ACC112 (cell line): ENCODE data around the gene YTHDC2.
"Not testable (repeated sequence)": the region's sequence is repeated elsewhere in the genome, so short reads cannot be mapped to it uniquely, and the experiment has no call there.

Source experiments
- H2AFZ ChIP-seq: fragments of 200-600 bp; sonication (generic); one replicate; pipeline ENCODE4 v1.6.0; 2017; ENCODE audit warnings: antibody characterized with exemption, low read length; ENCODE audit not compliant: unreplicated experiment
- H3K27ac ChIP-seq: fragments of 200-600 bp; sonication (generic); 2 replicates; pipeline ENCODE4 v1.5.1; 2014; ENCODE audit warnings: low read depth, mild to moderate bottlenecking, antibody characterized with exemption, low read length, moderate library complexity
- H3K27me3 ChIP-seq: fragments of 200-600 bp; sonication (generic); 2 replicates; pipeline ENCODE4 v1.6.1; 2014; ENCODE audit warnings: mild to moderate bottlenecking, antibody characterized with exemption, low read length, moderate library complexity, mixed read lengths; ENCODE audit not compliant: insufficient read depth
- H3K36me3 ChIP-seq: fragments of 200-600 bp; sonication (generic); 2 replicates; pipeline ENCODE4 v1.6.1; 2016; ENCODE audit warnings: mild to moderate bottlenecking, antibody characterized with exemption, low read length, moderate library complexity, mixed read lengths; ENCODE audit not compliant: insufficient read depth
- H3K4me1 ChIP-seq: fragments of 200-600 bp; sonication (generic); one replicate; pipeline ENCODE4 v1.6.1; 2016; ENCODE audit warnings: low read length, mixed read lengths; ENCODE audit not compliant: insufficient read depth, unreplicated experiment, control insufficient read depth
- H3K4me3 ChIP-seq: fragments of 200-600 bp; sonication (generic); 2 replicates; pipeline ENCODE4 v1.5.1; 2014; ENCODE audit warnings: mild to moderate bottlenecking, low read depth, low read length
- H3K79me2 ChIP-seq: fragments of 200-600 bp; sonication (generic); one replicate; pipeline ENCODE4 v1.6.0; 2016; ENCODE audit warnings: low read length; ENCODE audit not compliant: control insufficient read depth, unreplicated experiment, insufficient read depth

The YTHDC2 gene

GRCh38 chr5:113600255-113600905 is 86.9 kb downstream of the YTHDC2 start:
- Histone ChIP-seq H3K27ac (no peak overlapping the region), H3K4me1 (no peaks in the 10 kb centered on the region), H3K36me3 (no peaks in the 10 kb centered on the region), H3K27me3 (no peaks in the 10 kb centered on the region), H2AFZ (no peak overlapping the region), H3K79me2 (no peaks in the 10 kb centered on the region), H3K4me3 (no peak overlapping the region)

GRCh38 chr5:113601423-113601822 is 87.9 kb downstream of the YTHDC2 start:
- no peaks in the 10 kb centered on the region for H3K27me3 ChIP-seq
- no peak overlapping the region for H3K27ac ChIP-seq
- no peaks in the 10 kb centered on the region for H3K4me1 ChIP-seq
- no peak overlapping the region for H2AFZ ChIP-seq
- H3K36me3 ChIP-seq = no peaks in the 10 kb centered on the region
- H3K4me3 ChIP-seq = no peak overlapping the region
- no peaks in the 10 kb centered on the region for H3K79me2 ChIP-seq

DNA sequence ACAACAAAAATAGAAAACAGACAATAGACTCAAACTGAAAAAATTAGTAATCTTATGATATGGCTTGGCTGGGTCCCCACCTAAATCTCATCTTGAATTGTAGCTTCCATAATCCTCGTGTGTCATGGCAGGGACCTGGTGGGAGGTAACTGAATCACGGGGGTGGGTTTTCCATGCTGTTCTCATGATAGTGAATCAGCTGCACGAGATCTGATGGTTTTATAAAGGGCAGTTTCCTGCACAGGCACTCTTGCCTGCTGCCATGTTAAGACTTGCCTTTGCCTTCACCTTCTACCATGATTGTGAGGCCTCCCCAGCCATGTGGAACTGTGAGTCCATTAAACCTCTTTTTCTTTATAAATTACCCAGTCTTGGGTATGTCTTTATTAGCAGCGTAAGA is 89.8 kb downstream of the YTHDC2 start:
- H3K27ac ChIP-seq, H3K79me2 ChIP-seq, H2AFZ ChIP-seq, H3K4me1 ChIP-seq, H3K36me3 ChIP-seq, H3K27me3 ChIP-seq, H3K4me3 ChIP-seq: not testable (repeated sequence)

DNA sequence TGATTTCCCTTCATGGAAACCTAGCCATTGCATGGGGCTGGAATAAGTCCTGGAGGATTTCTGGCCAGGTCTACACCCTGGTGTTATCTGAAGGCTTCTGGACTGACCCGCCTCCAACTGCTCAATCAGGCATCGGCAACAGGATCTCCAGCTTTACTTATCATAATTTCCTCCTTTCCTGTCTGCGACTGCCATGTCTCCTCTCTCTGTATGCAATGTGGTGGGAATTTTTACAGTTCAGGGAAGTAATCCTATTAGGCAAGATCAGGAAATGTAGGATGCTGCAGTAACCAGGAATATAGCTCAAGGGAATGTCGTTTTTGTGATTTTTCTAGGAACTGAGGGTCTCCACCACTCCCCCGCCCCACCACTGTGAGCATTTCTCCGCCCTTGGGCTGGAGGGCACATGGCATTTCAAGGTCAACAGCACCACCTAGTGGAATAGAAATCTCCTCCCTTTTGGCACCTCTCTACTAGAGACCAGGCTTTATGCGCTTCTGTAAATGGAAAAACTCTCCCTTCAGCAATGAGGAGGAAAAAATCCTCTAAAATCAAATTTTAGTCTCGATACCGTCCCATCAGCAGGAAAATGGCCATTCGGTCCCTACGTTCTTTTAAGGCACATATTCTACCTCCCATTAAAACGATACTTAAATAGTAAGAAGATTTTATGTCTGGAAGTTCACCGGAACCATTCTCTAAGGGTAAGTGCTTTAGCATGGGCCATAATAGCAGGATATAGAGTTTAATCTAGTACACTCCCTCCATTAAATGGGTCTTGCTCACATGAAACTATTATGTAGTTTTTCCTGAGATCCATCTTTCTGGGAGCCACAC is 93.0 kb downstream of the YTHDC2 start:
- peak overlapping the region; percentile 36 for H2AFZ ChIP-seq
- peak overlapping the region; percentile 35 for H3K4me3 ChIP-seq
- no peaks in the 10 kb centered on the region for H3K79me2 ChIP-seq
- no peaks in the 10 kb centered on the region for H3K36me3 ChIP-seq
- no peak overlapping the region for H3K27ac ChIP-seq
- no peaks in the 10 kb centered on the region for H3K27me3 ChIP-seq
- peaks cover 10% of the 10 kb centered on the region for H3K4me1 ChIP-seq

DNA sequence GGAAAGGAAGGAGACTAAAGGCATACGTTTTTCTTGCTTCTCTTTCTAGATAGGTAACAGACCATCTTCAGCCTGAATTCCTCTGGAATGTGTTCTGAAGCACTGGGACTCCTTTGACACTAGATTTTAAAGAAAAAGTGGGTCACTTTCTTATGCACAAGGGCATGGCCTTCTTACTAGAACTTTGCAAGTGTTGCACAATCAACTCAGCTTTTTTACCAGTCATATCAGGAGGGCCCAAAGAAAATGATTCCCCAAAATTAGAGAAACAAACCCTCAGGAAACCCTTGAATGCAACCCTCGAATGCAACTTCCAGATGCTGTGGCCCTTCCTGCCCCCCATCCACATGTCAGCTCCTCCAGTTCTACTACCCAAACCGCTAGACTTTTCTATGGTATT is 93.9 kb downstream of the YTHDC2 start:
- no peak overlapping the region for H3K4me3 ChIP-seq
- no peaks in the 10 kb centered on the region for H3K79me2 ChIP-seq
- peaks cover 10% of the 10 kb centered on the region for H3K4me1 ChIP-seq
- no peaks in the 10 kb centered on the region for H3K36me3 ChIP-seq
- H3K27ac ChIP-seq = no peak overlapping the region
- no peaks in the 10 kb centered on the region for H3K27me3 ChIP-seq
- H2AFZ ChIP-seq = no peak overlapping the region

DNA sequence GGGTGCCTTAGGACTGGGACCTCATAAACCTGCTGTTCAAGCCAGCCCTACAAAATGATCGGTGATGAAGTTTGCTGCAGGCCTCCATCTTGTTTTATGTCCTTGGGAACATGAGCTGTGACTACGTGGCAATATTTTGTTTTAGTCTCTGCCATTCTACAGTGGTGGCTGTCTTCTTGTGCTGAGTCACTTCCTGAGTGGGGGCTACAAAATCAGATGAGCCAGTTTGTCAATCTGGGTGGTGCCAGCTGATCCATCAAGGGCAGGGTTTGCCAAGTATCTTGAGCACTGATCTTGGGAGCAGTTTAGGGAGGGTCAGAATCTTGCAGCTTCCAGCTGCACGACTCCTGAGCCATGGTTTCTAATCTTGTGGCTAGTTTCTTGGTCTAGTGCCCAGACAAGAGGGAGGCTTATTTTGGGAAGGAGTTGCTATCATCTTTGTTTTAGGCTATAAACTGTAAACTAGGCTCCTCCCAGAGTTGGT is 94.7 kb downstream of the YTHDC2 start:
- Histone ChIP-seq H3K79me2 (no peaks in the 10 kb centered on the region), H3K4me1 (peaks cover 10% of the 10 kb centered on the region), H3K27me3 (no peaks in the 10 kb centered on the region), H2AFZ (peak overlapping the region; percentile 76), H3K36me3 (no peaks in the 10 kb centered on the region), H3K27ac (no peak overlapping the region), H3K4me3 (no peak overlapping the region)

- no peak overlapping the region for H2AFZ ChIP-seq
- H3K36me3 ChIP-seq = no peaks in the 10 kb centered on the region
- no peaks in the 10 kb centered on the region for H3K27me3 ChIP-seq
- H3K27ac ChIP-seq = no peak overlapping the region
- H3K4me3 ChIP-seq = no peak overlapping the region
- H3K4me1 ChIP-seq = peaks cover 14% of the 10 kb centered on the region
- H3K79me2 ChIP-seq = no peaks in the 10 kb centered on the region
Measured at GRCh38 chr5:113612060-113612496, 98.6 kb downstream of the YTHDC2 start.

GRCh38 chr5:113614191-113614590 is 100.7 kb downstream of the YTHDC2 start:
- Histone ChIP-seq H3K27me3 (no peaks in the 10 kb centered on the region), H3K79me2 (no peaks in the 10 kb centered on the region), H2AFZ (no peak overlapping the region), H3K36me3 (no peaks in the 10 kb centered on the region), H3K4me3 (no peak overlapping the region), H3K27ac (no peak overlapping the region), H3K4me1 (peaks cover 4% of the 10 kb centered on the region)

- H3K4me1 ChIP-seq = peaks cover 4% of the 10 kb centered on the region
- no peaks in the 10 kb centered on the region for H3K79me2 ChIP-seq
- H3K27me3 ChIP-seq = no peaks in the 10 kb centered on the region
Measured at GRCh38 chr5:113615708-113616107, 102.2 kb downstream of the YTHDC2 start.

GRCh38 chr5:113617191-113617796 is 103.8 kb downstream of the YTHDC2 start:
- Histone ChIP-seq H3K27ac (no peak overlapping the region), H3K4me1 (peaks cover 4% of the 10 kb centered on the region), H3K36me3 (no peaks in the 10 kb centered on the region), H2AFZ (no peak overlapping the region), H3K4me3 (no peak overlapping the region), H3K79me2 (no peaks in the 10 kb centered on the region), H3K27me3 (no peaks in the 10 kb centered on the region)

More at GRCh38 chr5:113615708-113616107, 102.2 kb downstream of the YTHDC2 start:
- H3K27ac ChIP-seq = no peak overlapping the region
- H3K4me3 ChIP-seq = no peak overlapping the region
- H3K36me3 ChIP-seq = no peaks in the 10 kb centered on the region
- H2AFZ ChIP-seq = peak overlapping the region; percentile 98
